Astrocyte (in vitro differentiated cells and primary cell): Measurements from ENCODE around the gene GRK6. TPM values are rescaled to one million over a fixed set of nuclear protein-coding genes. Genes with fewer than 3 reads are reported as not detected.

Experiments used
- DNase-seq: peaks from one replicate; pipeline ENCODE4 v3.0.0-alpha.2; 2010; ENCODE audit warnings: low read depth
- FAIRE-seq: peaks from 2 replicates; lab custom pipeline; 2011; peaks lifted over from hg19 to GRCh38; lab: Jason Lieb, UNC
- H2AFZ ChIP-seq: 2 replicates; pipeline ENCODE4 v1.6.0; 2012; ENCODE audit warnings: low read depth, low read length, inconsistent platforms
- H3K27ac ChIP-seq: 2 replicates; pipeline ENCODE4 v1.5.1; 2011; ENCODE audit warnings: low read depth, low read length, inconsistent platforms
- H3K27me3 ChIP-seq: 2 replicates; pipeline ENCODE4 v1.6.0; 2011; ENCODE audit warnings: low read length, inconsistent platforms; ENCODE audit not compliant: insufficient read depth
- H3K36me3 ChIP-seq: 2 replicates; pipeline ENCODE4 v1.5.1; 2011; ENCODE audit warnings: low read length, inconsistent platforms; ENCODE audit not compliant: insufficient read depth
- H3K4me1 ChIP-seq: 2 replicates; pipeline ENCODE4 v1.5.1; 2011; ENCODE audit warnings: low read length, inconsistent platforms; ENCODE audit not compliant: insufficient read depth
- H3K4me2 ChIP-seq: 2 replicates; pipeline ENCODE4 v1.6.0; 2012; ENCODE audit warnings: low read length, inconsistent platforms
- H3K4me3 ChIP-seq: 2 replicates; pipeline ENCODE4 v1.5.1; 2011; ENCODE audit warnings: low read depth, mild to moderate bottlenecking, low read length, inconsistent platforms; ENCODE audit not compliant: insufficient read depth
- H3K79me2 ChIP-seq: 2 replicates; pipeline ENCODE4 v1.6.0; 2012; ENCODE audit warnings: mild to moderate bottlenecking, low read length, inconsistent platforms; ENCODE audit not compliant: insufficient read depth
- H3K9ac ChIP-seq: 2 replicates; pipeline ENCODE4 v1.6.0; 2012; ENCODE audit warnings: mild to moderate bottlenecking, low read length, inconsistent platforms
- H3K9me3 ChIP-seq: 2 replicates; pipeline ENCODE4 v1.5.1; 2012; ENCODE audit warnings: low read depth, mild to moderate bottlenecking, low read length, inconsistent platforms; ENCODE audit not compliant: insufficient read depth
- H4K20me1 ChIP-seq: 2 replicates; pipeline ENCODE4 v1.6.0; 2012; ENCODE audit warnings: low read length, inconsistent platforms; ENCODE audit not compliant: insufficient read depth
- H3K27ac Mint-ChIP-seq: one replicate; pipeline ENCODE4 v1.8.0; 2021; ENCODE audit warnings: mild to moderate bottlenecking, mixed read lengths; ENCODE audit not compliant: unreplicated experiment
- H3K27me3 Mint-ChIP-seq: one replicate; pipeline ENCODE4 v1.8.0; 2021; ENCODE audit warnings: low read depth, mixed read lengths; ENCODE audit not compliant: unreplicated experiment
- H3K36me3 Mint-ChIP-seq: one replicate; pipeline ENCODE4 v1.8.0; 2021; ENCODE audit warnings: low read depth, mixed read lengths; ENCODE audit not compliant: unreplicated experiment
- H3K4me1 Mint-ChIP-seq: one replicate; pipeline ENCODE4 v1.8.0; 2021; ENCODE audit warnings: low read depth, mixed read lengths; ENCODE audit not compliant: unreplicated experiment
- H3K4me3 Mint-ChIP-seq: one replicate; pipeline ENCODE4 v1.8.0; 2021; ENCODE audit warnings: mild to moderate bottlenecking, moderate library complexity, mixed read lengths; ENCODE audit not compliant: unreplicated experiment
- H3K9me3 Mint-ChIP-seq: one replicate; pipeline ENCODE4 v1.8.0; 2021; ENCODE audit warnings: mild to moderate bottlenecking, mixed read lengths; ENCODE audit not compliant: unreplicated experiment
- CTCF ChIP-seq: IDR thresholded peaks from 2 replicates; pipeline ENCODE4 v1.5.1; 2011; ENCODE audit warnings: low read depth, mild to moderate bottlenecking, inconsistent platforms, low read length, moderate library complexity; ENCODE audit not compliant: insufficient read depth
- EZH2 ChIP-seq: IDR thresholded peaks from 2 replicates; pipeline ENCODE4 v1.6.1; 2012; ENCODE audit warnings: mild to moderate bottlenecking, low read length, inconsistent platforms; ENCODE audit not compliant: insufficient read depth
- total RNA-seq: library from RNA; stranded (reverse); gene quantifications from 2 replicates; pipeline ENCODE4 v1.2.1, GENCODE V29; 2021

GRK6 gene
- total RNA-seq, 1 donor from 2014 or later: 25.9 TPM

- H3K4me1 ChIP-seq: peaks cover 16% of the 10 kb centered on the region
- no peaks in the 10 kb centered on the region for H3K27me3 Mint-ChIP-seq
- H4K20me1 ChIP-seq: peaks cover 8% of the 10 kb centered on the region
- DNase-seq (no peak), FAIRE-seq (no peak)
- peaks cover 10% of the 10 kb centered on the region for H3K36me3 Mint-ChIP-seq
- H3K4me3 Mint-ChIP-seq: no peak overlapping the region
- no peak for TF ChIP-seq CTCF
- no peak for TF ChIP-seq EZH2
- no peak overlapping the region for H3K27ac ChIP-seq
- peak overlapping the region; percentile 18 for H3K27ac Mint-ChIP-seq
- no peak overlapping the region for H3K4me3 ChIP-seq
- H3K9me3 Mint-ChIP-seq: peaks cover 1% of the 10 kb centered on the region
- H2AFZ ChIP-seq: no peak overlapping the region
- H3K79me2 ChIP-seq: no peaks in the 10 kb centered on the region
- H3K9me3 ChIP-seq: no peaks in the 10 kb centered on the region
- no peak overlapping the region for H3K9ac ChIP-seq
- peaks cover 16% of the 10 kb centered on the region for H3K4me1 Mint-ChIP-seq
- H3K4me2 ChIP-seq: no peak overlapping the region
- H3K36me3 ChIP-seq: no peaks in the 10 kb centered on the region
- no peaks in the 10 kb centered on the region for H3K27me3 ChIP-seq
Observed at GRCh38 chr5:177443144-177443983, 16.9 kb downstream of the GRK6 start.

- no peaks in the 10 kb centered on the region for H3K79me2 ChIP-seq
- no peaks in the 10 kb centered on the region for H3K36me3 ChIP-seq
- H3K4me3 Mint-ChIP-seq: no peak overlapping the region
Observed at GRCh38 chr5:177444106-177445051, 17.9 kb downstream of the GRK6 start.

More at GRCh38 chr5:177444106-177445051, 17.9 kb downstream of the GRK6 start:
- TF ChIP-seq EZH2: no peak
- no peak for TF ChIP-seq CTCF
- no peak overlapping the region for H3K4me2 ChIP-seq
- H2AFZ ChIP-seq: no peak overlapping the region
- peaks cover 8% of the 10 kb centered on the region for H3K36me3 Mint-ChIP-seq
- peaks cover 13% of the 10 kb centered on the region for H4K20me1 ChIP-seq
- H3K27me3 Mint-ChIP-seq: no peaks in the 10 kb centered on the region
- H3K27ac ChIP-seq: no peak overlapping the region
- H3K9me3 Mint-ChIP-seq: no peaks in the 10 kb centered on the region
- H3K4me1 Mint-ChIP-seq: peaks cover 21% of the 10 kb centered on the region
- H3K9me3 ChIP-seq: no peaks in the 10 kb centered on the region
- peak overlapping the region; percentile 18 for H3K27ac Mint-ChIP-seq
- no peak overlapping the region for H3K4me3 ChIP-seq
- DNase-seq (no peak), FAIRE-seq (no peak)
- no peaks in the 10 kb centered on the region for H3K27me3 ChIP-seq
- peaks cover 18% of the 10 kb centered on the region for H3K4me1 ChIP-seq
- H3K9ac ChIP-seq: no peak overlapping the region
